Esophagus (tissue), 2 donors: Measurements from ENCODE around the gene RPUSD4. TPM values are rescaled to one million over a fixed set of nuclear protein-coding genes. Genes with fewer than 3 reads are reported as not detected.

Experiments used
- H3K27ac ChIP-seq, 2 donors: one replicate each; pipeline ENCODE4 v1.5.1; 2013; ENCODE audit warnings: low read depth in 2 of 2, mild to moderate bottlenecking in 2 of 2, inconsistent platforms in 1 of 2, low read length in 1 of 2, moderate library complexity in 1 of 2
- H3K27me3 ChIP-seq, 2 donors: one replicate each; pipeline ENCODE4 v1.6.1; 2013; ENCODE audit warnings: low read length in 2 of 2, control low read depth in 1 of 2, mild to moderate bottlenecking in 1 of 2; ENCODE audit not compliant: insufficient read depth in 2 of 2, control insufficient read depth in 1 of 2
- H3K36me3 ChIP-seq, 2 donors: one replicate each; pipeline ENCODE4 v1.6.1; 2013; ENCODE audit warnings: low read length in 1 of 2; ENCODE audit not compliant: control insufficient read depth in 2 of 2, insufficient read depth in 2 of 2
- H3K4me1 ChIP-seq, 2 donors: one replicate each; pipeline ENCODE4 v1.6.1; 2013; ENCODE audit warnings: low read length in 1 of 2; ENCODE audit not compliant: control insufficient read depth in 2 of 2, insufficient read depth in 2 of 2
- H3K4me3 ChIP-seq, 2 donors: one replicate each; pipeline ENCODE4 v1.5.1; 2013; ENCODE audit warnings: low read length in 2 of 2, mild to moderate bottlenecking in 2 of 2, low read depth in 1 of 2, moderate library complexity in 1 of 2
- H3K9me3 ChIP-seq, 2 donors: one replicate each; pipeline ENCODE4 v1.6.1; 2013; ENCODE audit warnings: mild to moderate bottlenecking in 2 of 2, low read depth in 1 of 2, low read length in 1 of 2, moderate library complexity in 1 of 2; ENCODE audit not compliant: control insufficient read depth in 2 of 2, insufficient read depth in 1 of 2
- WGBS, 2 donors: extraction: QIAGEN DNeasy Blood & Tissue Kit; methylation state at CpG; one replicate each; pipeline ENCODE4 v1.1.7; 2013; 5-methylcytosine and 5-hydroxymethylcytosine counted together
- polyA plus RNA-seq, 2 donors: library from polyadenylated mRNA; stranded (reverse); fragments of 200-250 nt; gene quantifications; one replicate each; pipeline ENCODE4 v1.2.3, GENCODE V29; 2013
- donor health status: healthy with polysubstance abuse.
- donor health status: Bipolar disorder and iron deficiency.

Gene RPUSD4
- polyA plus RNA-seq, 2 donors = 10.9 to 14.3 TPM

DNA sequence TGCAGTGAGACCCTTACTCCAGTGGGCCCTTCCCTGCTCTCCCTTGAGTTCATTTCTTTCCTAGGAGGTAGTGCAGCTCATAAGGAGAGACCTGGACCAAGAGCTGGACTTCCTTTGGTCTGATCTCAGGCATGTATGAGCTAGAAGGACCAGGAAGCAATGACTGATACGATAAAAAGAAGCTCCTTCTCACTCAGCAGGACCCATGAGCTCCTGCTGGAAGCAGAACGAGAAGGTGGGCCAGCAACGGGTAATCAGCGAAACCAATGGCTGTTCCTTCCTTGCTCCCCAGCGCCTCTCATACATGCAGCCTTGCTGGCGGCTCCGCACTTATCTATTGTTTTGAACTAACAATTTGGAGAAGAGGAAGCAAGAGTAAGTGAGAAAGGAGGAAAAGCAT, 56.8 kb downstream of the RPUSD4 start:
- WGBS, 2 donors = 85 to 92% methylated on average over 7 of the region's 7 CpGs
- Histone ChIP-seq H3K36me3 (no peaks in the 10 kb centered on the region), H3K9me3 (no peaks in the 10 kb centered on the region), H3K27me3 (no peaks in the 10 kb centered on the region), H3K4me3 (no peak overlapping the region), H3K27ac (no peak overlapping the region), H3K4me1 (peaks cover 0 to 2% of the 10 kb centered on the region in 2 donors)

DNA sequence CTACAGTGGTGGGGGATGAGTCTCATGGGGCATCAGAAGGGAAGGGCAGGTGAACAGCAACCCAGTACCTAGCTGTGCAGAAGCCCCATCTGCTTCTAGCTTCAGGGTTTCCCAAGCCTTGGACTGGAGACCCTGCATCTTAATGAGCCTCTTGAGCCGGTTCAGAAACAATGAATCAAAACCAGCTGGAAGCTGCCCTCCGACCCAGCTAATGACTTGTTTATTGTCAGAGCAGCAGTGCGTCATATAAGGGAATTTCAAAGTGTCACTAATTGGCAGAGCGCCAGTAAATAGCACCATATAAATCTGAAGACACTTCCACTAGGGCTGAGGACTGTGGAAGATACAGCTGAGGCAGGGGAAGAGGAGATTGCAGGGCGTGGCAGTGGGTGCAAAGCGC, 57.5 kb downstream of the RPUSD4 start:
- H3K4me3 ChIP-seq = no peak overlapping the region
- H3K4me1 ChIP-seq = peaks cover 0 to 3% of the 10 kb centered on the region in 2 donors
- WGBS, 2 donors = 65 to 68% methylated on average over 6 of the region's 6 CpGs
- no peaks in the 10 kb centered on the region for H3K36me3 ChIP-seq
- H3K9me3 ChIP-seq = no peaks in the 10 kb centered on the region
- no peaks in the 10 kb centered on the region for H3K27me3 ChIP-seq
- no peak overlapping the region for H3K27ac ChIP-seq

GRCh38 chr11:126153006-126153405, 58.4 kb downstream of the RPUSD4 start:
- H3K27me3 ChIP-seq = no peaks in the 10 kb centered on the region
- WGBS, 2 donors = 71 to 74% methylated on average over 4 of the region's 4 CpGs
- no peak overlapping the region for H3K4me3 ChIP-seq
- peaks cover 0 to 3% of the 10 kb centered on the region in 2 donors for H3K4me1 ChIP-seq
- no peaks in the 10 kb centered on the region for H3K36me3 ChIP-seq
- H3K9me3 ChIP-seq = no peaks in the 10 kb centered on the region
- H3K27ac ChIP-seq = no peak overlapping the region

GRCh38 chr11:126152586-126152985, 58.9 kb downstream of the RPUSD4 start:
- H3K36me3 ChIP-seq = no peaks in the 10 kb centered on the region
- H3K9me3 ChIP-seq = no peaks in the 10 kb centered on the region
- no peak overlapping the region for H3K4me3 ChIP-seq
- peaks cover 0 to 3% of the 10 kb centered on the region in 2 donors for H3K4me1 ChIP-seq
- no peaks in the 10 kb centered on the region for H3K27me3 ChIP-seq
- no peak overlapping the region for H3K27ac ChIP-seq

- Histone ChIP-seq H3K4me3 (no peak overlapping the region), H3K27ac (no peak overlapping the region), H3K9me3 (no peaks in the 10 kb centered on the region), H3K36me3 (no peaks in the 10 kb centered on the region), H3K27me3 (no peaks in the 10 kb centered on the region), H3K4me1 (peaks cover 0 to 3% of the 10 kb centered on the region in 2 donors)
- WGBS, 2 donors = 87% methylated on average over 1 of the region's 1 CpG
These were observed 59.3 kb downstream of the RPUSD4 start for GRCh38 chr11:126152152-126152551.

Other genes starting within 250 kb of the RPUSD4 start
- gene CDON, start 148.8 kb downstream of the RPUSD4 start, polyA plus RNA-seq = under 1 TPM; 0.61 TPM
- 1 to 10 TPM; 2.8 to 7.0 TPM for gene FAM118B, start 132 bp upstream of the RPUSD4 start, polyA plus RNA-seq
- gene SRPRA, start 57.2 kb upstream of the RPUSD4 start, polyA plus RNA-seq = 10 to 100 TPM; 34.7 to 48.3 TPM
- gene FOXRED1, start 57.5 kb upstream of the RPUSD4 start, polyA plus RNA-seq = 10 to 100 TPM; 18.8 to 21.2 TPM
- gene TIRAP, start 71.4 kb upstream of the RPUSD4 start, polyA plus RNA-seq = 1 to 10 TPM; 2.8 to 4.1 TPM
- gene DCPS, start 92.4 kb upstream of the RPUSD4 start, polyA plus RNA-seq = 10 to 100 TPM; 15.9 to 18.9 TPM
- gene ST3GAL4, start 144.0 kb upstream of the RPUSD4 start, polyA plus RNA-seq = 100 to 1,000 TPM in 1 of 2 donors, 10 to 100 TPM in 1; 78.9 to 107 TPM